H1 (cell line): ENCODE data around the gene GLMP. TPM values are rescaled to one million over a fixed set of nuclear protein-coding genes. Genes with fewer than 3 reads are reported as not detected.

Experiments
- EZH2 ChIP-seq: fragments of 200-600 bp; sonication (generic); IDR thresholded peaks from 2 replicates; pipeline ENCODE4 v1.7.1; 2012; ENCODE audit warnings: low read depth, mild to moderate bottlenecking, moderate library complexity, low read length, inconsistent platforms; ENCODE audit not compliant: severe bottlenecking
- KDM4A ChIP-seq: IDR thresholded peaks from one replicate; pipeline ENCODE4 v1.7.1; 2012; ENCODE audit warnings: low read depth, mild to moderate bottlenecking, moderate library complexity, low read length, inconsistent platforms; ENCODE audit not compliant: severe bottlenecking
- KDM5A ChIP-seq: fragments of 200-600 bp; IDR thresholded peaks from 2 replicates; pipeline ENCODE4 v1.7.1; 2012; ENCODE audit warnings: mild to moderate bottlenecking, low read length, inconsistent platforms, mixed read lengths
- NANOG ChIP-seq: IDR thresholded peaks from 2 replicates; pipeline ENCODE4 v1.6.1; 2011; ENCODE audit warnings: low read length, low read depth, mild to moderate bottlenecking, inconsistent platforms; ENCODE audit not compliant: insufficient read depth, poor library complexity, severe bottlenecking
- RFX5 ChIP-seq: IDR thresholded peaks from 2 replicates; pipeline ENCODE4 v1.6.1; 2011; ENCODE audit warnings: low read depth, low read length, improper control_type of control experiment, borderline replicate concordance
- SAP30 ChIP-seq: fragments of 300-600 bp; sonication (generic); IDR thresholded peaks from 2 replicates; pipeline ENCODE4 v1.7.1; 2012; ENCODE audit warnings: low read length, moderate library complexity, mild to moderate bottlenecking, inconsistent platforms; ENCODE audit not compliant: insufficient read depth, insufficient replicate concordance
- TAF7 ChIP-seq: optimal IDR thresholded peaks from 2 replicates; pipeline ENCODE3; 2011; ENCODE audit warnings: low read depth, mild to moderate bottlenecking, inconsistent platforms, low read length, moderate library complexity, borderline replicate concordance
- polyA plus RNA-seq, 7 experiments: library from polyadenylated mRNA; depleted of rRNA in 3 of 7; stranded (reverse) in 5 of 7; unstranded in 2 of 7; fragments of >200 nt in 5 of 7; fragments of 200-250 nt in 2 of 7; gene quantifications; 1 replicate in 5 of 7; 2 replicates in 1 of 7; 4 replicates in 1 of 7; pipeline versions ENCODE4 v1.2.1 to v1.2.3, GENCODE V29; 2011 to 2013; ENCODE audit warnings: missing spikeins in 2 of 7, mixed read lengths in 2 of 7
- total RNA-seq: library from RNA; stranded (reverse); fragmentation: NEBNext Ultra II Directional; extraction: Animal tissue kit (Norgen Biotek cat#: 25700); gene quantifications from 2 replicates; pipeline ENCODE4 v1.2.1, GENCODE V29; 2021

GLMP gene
- total and polyA plus RNA-seq, 2 of the 8 experiments (the other 6 are each of a cell fraction or from before 2014, with no cell fraction given), result 48.1 to 59.5 TPM

GRCh38 chr1:156293895-156294294 is 1.6 kb downstream of the GLMP start (continued):
- TF ChIP-seq NANOG (no peak), RFX5 (no peak), KDM4A (no peak), KDM5A (no peak), EZH2 (no peak), SAP30 (no peak), TAF7 (no peak)
- TF ChIP-seq, all 59 proteins: peak for 0
